Measurements from ENCODE around the gene VIPAS39. TPM values are rescaled to one million over a fixed set of nuclear protein-coding genes. Genes with fewer than 3 reads are reported as not detected.

Gene VIPAS39
- polyA plus RNA-seq, 1 experiment: 31.3 TPM

DNA sequence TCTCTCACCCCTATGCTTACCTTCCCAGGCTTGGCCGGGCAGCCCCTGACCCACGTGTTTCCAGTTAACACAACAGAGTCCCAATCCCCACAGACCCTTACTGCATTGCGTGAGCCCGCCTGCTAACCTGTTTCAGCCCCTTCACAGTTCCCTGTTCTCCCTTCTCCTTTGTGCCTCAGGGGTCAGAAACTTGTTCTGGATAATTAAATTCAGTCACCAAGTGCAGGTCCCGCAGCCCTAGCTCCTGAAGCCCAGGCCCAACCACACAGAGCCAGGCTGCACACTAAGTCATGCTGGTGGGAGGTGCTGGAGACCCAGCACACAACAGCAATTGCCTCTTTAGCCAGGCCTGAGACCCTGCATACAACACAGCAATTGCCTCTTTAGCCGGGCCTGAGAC, 31.6 kb upstream of the VIPAS39 start:
- CTCF ChIA-PET: no interaction called here
- no peak overlapping the region for H3K4me3 ChIP-seq (ENCODE audit: low read depth, low read length)

DNA sequence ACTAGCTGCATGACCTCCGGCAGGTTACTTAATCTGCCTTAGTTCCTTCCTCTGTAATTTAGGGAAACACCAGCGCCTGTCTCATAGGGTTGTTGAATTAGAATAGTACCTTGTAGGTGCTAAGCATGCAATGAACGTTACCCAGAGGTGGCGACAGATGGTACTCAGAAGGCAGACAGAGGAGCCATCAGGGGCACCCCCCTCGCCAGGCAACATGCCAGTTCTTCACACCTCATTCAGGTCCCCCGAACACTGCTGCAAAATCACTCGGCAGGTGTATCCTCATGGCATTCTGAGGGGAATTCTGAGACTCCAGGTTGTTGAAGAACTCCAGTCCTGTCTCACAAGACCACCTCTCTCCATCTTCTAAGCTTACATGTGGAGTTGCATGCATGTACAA, 31.2 kb upstream of the VIPAS39 start:
- H3K27me3 ChIP-seq (ENCODE audit: control insufficient read depth, insufficient read depth, low read length): peaks cover 2% of the 10 kb centered on the region; the same call in 1 of the 2 replicates
- H3K36me3 ChIP-seq (ENCODE audit: control insufficient read depth, insufficient read depth, low read length): no peaks in the 10 kb centered on the region
- no peak for DNase-seq (ENCODE audit: low read depth)
- POLR2A ChIA-PET: no interaction called here
- H3K4me3 ChIP-seq (ENCODE audit: low read depth, low read length): no peak overlapping the region
- no peak for TF ChIP-seq CTCF (IDR thresholded peaks at IDR 0.05; ENCODE audit: insufficient read depth, low read depth, low read length)
- CTCF ChIA-PET: no interaction called here

More for the DNA sequence above, 31.6 kb upstream of the VIPAS39 start:
- DNase-seq (ENCODE audit: low read depth): no peak
- Histone ChIP-seq H3K27me3 (ENCODE audit: control insufficient read depth, insufficient read depth, low read length) (peaks cover 2% of the 10 kb centered on the region; the same call in 1 of the 2 replicates), H3K36me3 (ENCODE audit: control insufficient read depth, insufficient read depth, low read length) (no peaks in the 10 kb centered on the region)
- no peak for TF ChIP-seq CTCF (IDR thresholded peaks at IDR 0.05; ENCODE audit: insufficient read depth, low read depth, low read length)
- POLR2A ChIA-PET: no interaction called here

DNA sequence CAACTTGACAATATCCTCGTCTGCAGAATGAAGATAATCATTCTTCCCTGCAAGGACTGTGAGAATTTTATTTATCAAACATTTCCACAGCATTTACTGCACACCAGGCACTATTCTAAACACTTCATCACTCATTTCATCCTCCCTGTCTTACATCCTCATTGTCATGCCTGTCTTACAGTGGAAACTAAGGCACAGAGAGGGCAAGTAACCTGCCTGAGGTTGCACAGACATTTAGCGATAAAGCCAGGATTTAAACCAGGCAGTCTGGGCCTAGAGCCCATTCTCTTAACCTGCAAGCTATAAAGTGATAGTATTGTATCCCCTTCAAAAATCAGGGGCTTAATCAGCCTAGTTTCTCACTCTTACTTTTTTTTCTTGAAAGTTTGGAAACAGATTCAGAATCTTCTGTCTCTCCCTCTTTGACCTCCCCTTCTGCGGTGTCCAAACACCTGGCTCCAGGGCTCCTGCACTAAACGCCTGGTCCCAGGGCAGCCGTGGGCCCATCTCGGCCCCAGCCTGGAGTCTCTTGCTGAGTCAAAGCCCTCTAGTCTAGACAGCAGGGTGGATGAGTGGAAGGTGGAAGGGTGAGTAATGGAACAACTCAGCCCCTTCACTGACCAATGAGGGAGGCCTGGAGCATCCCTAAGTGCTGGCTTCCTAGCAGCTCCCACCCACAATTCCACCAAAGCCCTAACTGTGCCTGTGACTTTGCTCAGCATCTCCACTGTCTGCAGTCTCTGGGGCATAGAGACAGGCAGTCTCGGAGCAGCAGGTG, 28.7 kb upstream of the VIPAS39 start:
- peaks cover 2% of the 10 kb centered on the region; the same call in 1 of the 2 replicates for H3K27me3 ChIP-seq (ENCODE audit: control insufficient read depth, insufficient read depth, low read length)
- no peak overlapping the region for H3K4me3 ChIP-seq (ENCODE audit: low read depth, low read length)
- POLR2A ChIA-PET: no interaction called here
- H3K36me3 ChIP-seq (ENCODE audit: control insufficient read depth, insufficient read depth, low read length): no peaks in the 10 kb centered on the region
- no peak for DNase-seq (ENCODE audit: low read depth)
- CTCF ChIA-PET: interaction anchor here (0.9 kb wide), 1 partner anchor 9 kb away, joined by 3 read pairs; no protein-coding TSS in a partner anchor
- TF ChIP-seq CTCF (IDR thresholded peaks at IDR 0.05; ENCODE audit: insufficient read depth, low read depth, low read length): no peak

- ChIA-PET CTCF (no interaction called here), POLR2A (no interaction called here)
- TF ChIP-seq CTCF (IDR thresholded peaks at IDR 0.05; ENCODE audit: insufficient read depth, low read depth, low read length): no peak
- H3K36me3 ChIP-seq (ENCODE audit: control insufficient read depth, insufficient read depth, low read length): no peaks in the 10 kb centered on the region
- no peak for DNase-seq (ENCODE audit: low read depth)
- H3K4me3 ChIP-seq (ENCODE audit: low read depth, low read length): no peak overlapping the region
- H3K27me3 ChIP-seq (ENCODE audit: control insufficient read depth, insufficient read depth, low read length): no peaks in the 10 kb centered on the region
Measured at GRCh38 chr14:77485256-77485655, 27.9 kb upstream of the VIPAS39 start.

DNA sequence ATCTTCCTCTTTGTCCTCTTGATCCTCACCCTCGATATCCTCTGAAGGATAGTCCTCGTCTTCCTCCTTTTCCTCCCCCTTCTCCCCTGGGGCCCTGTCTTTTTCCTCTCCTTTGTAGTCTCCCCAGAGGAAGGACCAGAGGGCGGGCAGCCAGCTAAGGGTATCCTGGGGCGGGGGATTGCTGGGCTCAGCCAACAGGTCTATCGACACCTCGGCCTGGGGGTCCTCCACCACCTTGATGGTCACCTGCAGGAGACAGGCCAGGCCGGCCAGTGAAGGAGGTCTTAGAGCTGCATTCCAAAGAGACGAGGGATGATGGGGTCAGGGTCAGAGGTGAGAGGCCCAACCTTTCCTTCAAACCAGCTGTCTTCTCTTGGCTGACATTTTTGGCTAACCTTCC, 25.0 kb upstream of the VIPAS39 start:
- no peaks in the 10 kb centered on the region for H3K27me3 ChIP-seq (ENCODE audit: control insufficient read depth, insufficient read depth, low read length)
- H3K4me3 ChIP-seq (ENCODE audit: low read depth, low read length): no peak overlapping the region
- DNase-seq (ENCODE audit: low read depth): no peak
- ChIA-PET POLR2A (no interaction called here), CTCF (interaction anchor here (0.8 kb wide), 1 partner anchor 17 kb away, joined by 3 read pairs; no protein-coding TSS in a partner anchor)
- TF ChIP-seq CTCF (IDR thresholded peaks at IDR 0.05; ENCODE audit: insufficient read depth, low read depth, low read length): no peak
- no peaks in the 10 kb centered on the region for H3K36me3 ChIP-seq (ENCODE audit: control insufficient read depth, insufficient read depth, low read length)
